Stimulated activated CD4-positive, alpha-beta T cell treated with anti-CD3 and anti-CD28 coated beads, Interleukin-12 subunit alpha, Interleukin-12 subunit beta, amount 100 ng/mL, for 48 hours (primary cell): ENCODE measurements around the gene UBALD1.

Experiments used
- DNase-seq, 3 donors: peaks; one replicate each; pipeline ENCODE4 v3.0.0-alpha.2; 2020; ENCODE audit warnings: low read depth in 2 of 3, low spot score in 1 of 3

The UBALD1 gene

DNA sequence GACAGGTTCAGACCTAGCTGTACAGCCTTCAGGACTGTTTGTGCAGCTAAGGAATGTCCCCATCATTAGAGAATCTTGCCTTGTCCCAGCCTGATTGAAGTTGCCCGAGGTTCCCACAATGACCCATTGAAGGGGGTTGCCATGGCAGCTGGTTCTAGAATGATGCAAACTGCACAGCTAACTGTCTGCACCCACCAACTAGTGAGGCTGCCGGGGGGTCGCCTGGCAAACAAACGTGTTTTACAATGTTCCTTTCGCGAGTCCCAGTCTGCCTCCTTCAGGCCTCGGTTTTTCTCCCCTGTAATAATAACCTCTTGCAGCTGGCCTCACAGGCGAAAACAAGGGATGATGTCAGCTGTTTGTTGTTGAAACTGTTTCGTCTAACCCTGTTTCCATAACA, 53.1 kb downstream of the UBALD1 start:
- no peak for DNase-seq
